Measurements from ENCODE around the gene ERBB3.

DNA sequence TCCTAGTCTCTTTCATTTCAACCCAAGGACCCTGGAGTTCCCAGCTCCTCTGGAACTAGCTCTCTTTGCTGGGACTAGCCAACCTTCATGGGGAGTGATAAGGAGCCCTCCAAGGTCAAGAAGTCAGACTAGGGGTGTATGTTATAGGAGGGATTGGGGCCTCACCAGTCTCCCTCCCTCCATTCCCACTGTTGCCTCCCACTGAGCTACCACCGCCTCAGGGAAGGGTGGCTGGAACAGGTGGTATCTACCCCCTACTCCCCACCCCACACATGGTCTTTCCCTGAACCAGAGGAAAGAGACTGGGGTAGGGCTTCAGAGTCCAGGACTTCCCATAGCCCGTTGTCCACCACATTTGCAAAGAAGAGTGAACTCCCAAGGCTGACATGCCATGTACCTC, 2.4 kb downstream of the ERBB3 start:
- TF ChIP-seq, protein P1, sequence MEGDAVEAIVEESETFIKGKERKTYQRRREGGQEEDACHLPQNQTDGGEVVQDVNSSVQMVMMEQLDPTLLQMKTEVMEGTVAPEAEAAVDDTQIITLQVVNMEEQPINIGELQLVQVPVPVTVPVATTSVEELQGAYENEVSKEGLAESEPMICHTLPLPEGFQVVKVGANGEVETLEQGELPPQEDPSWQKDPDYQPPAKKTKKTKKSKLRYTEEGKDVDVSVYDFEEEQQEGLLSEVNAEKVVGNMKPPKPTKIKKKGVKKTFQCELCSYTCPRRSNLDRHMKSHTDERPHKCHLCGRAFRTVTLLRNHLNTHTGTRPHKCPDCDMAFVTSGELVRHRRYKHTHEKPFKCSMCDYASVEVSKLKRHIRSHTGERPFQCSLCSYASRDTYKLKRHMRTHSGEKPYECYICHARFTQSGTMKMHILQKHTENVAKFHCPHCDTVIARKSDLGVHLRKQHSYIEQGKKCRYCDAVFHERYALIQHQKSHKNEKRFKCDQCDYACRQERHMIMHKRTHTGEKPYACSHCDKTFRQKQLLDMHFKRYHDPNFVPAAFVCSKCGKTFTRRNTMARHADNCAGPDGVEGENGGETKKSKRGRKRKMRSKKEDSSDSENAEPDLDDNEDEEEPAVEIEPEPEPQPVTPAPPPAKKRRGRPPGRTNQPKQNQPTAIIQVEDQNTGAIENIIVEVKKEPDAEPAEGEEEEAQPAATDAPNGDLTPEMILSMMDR (IDR thresholded peaks at IDR 0.05; ENCODE audit: control extremely low read depth in 1 of 3, insufficient read depth in 1 of 3, low read depth in 1 of 3, low read length in 3 of 3), result no peak
- TF ChIP-seq RFX5 (IDR thresholded peaks at IDR 0.05; ENCODE audit: borderline replicate concordance, low read depth, low read length), result no peak
- no peak for TF ChIP-seq TAF1 (IDR thresholded peaks at IDR 0.05; ENCODE audit: low read depth, low read length)
- no peak for TF ChIP-seq RAD21 (IDR thresholded peaks at IDR 0.05 in 1 of 2, conservative IDR thresholded peaks at IDR 0.05 in 1 of 2; ENCODE audit: low read depth in 2 of 2, low read length in 2 of 2)

All from H1 (cell line).